Liver (tissue), 3 donors: ENCODE measurements around the gene PAXX.

ENCODE experiments used
- EGR1 ChIP-seq, 2 donors: IDR thresholded peaks; 2 replicates each; pipeline ENCODE4 v1.6.1; 2016 to 2018; ENCODE audit warnings: antibody characterized with exemption in 2 of 2, low read depth in 2 of 2
- GABPA ChIP-seq, 2 donors: IDR thresholded peaks in 1 of 2; conservative IDR thresholded peaks in 1 of 2; 2 replicates each; pipeline ENCODE4 v1.6.1; 2016; ENCODE audit warnings: antibody characterized with exemption in 2 of 2, mild to moderate bottlenecking in 1 of 2, moderate library complexity in 1 of 2
- JUND ChIP-seq, 2 donors: IDR thresholded peaks; 2 replicates each; pipeline ENCODE4 v1.6.1; 2016; ENCODE audit warnings: antibody characterized with exemption in 2 of 2
- NR2F2 ChIP-seq: IDR thresholded peaks from 2 replicates; pipeline ENCODE4 v1.6.1; 2016; ENCODE audit warnings: antibody characterized with exemption
- RAD21 ChIP-seq, 2 donors: IDR thresholded peaks; 2 replicates each; pipeline ENCODE4 v1.6.1; 2016; ENCODE audit warnings: antibody characterized with exemption in 2 of 2, mild to moderate bottlenecking in 2 of 2
- RXRA ChIP-seq, 2 donors: IDR thresholded peaks; 2 replicates each; pipeline ENCODE4 v1.6.1; 2017 to 2018; ENCODE audit warnings: antibody characterized with exemption in 2 of 2, mild to moderate bottlenecking in 1 of 2
- SP1 ChIP-seq: IDR thresholded peaks from 2 replicates; pipeline ENCODE4 v1.6.1; 2018; ENCODE audit warnings: antibody characterized with exemption, mild to moderate bottlenecking
- TAF1 ChIP-seq: conservative IDR thresholded peaks from 2 replicates; pipeline ENCODE4 v1.6.1; 2016; ENCODE audit warnings: antibody characterized with exemption, mild to moderate bottlenecking
- YY1 ChIP-seq: IDR thresholded peaks from 2 replicates; pipeline ENCODE4 v1.6.1; 2016; ENCODE audit warnings: antibody characterized with exemption, mild to moderate bottlenecking
- TF ChIP-seq, protein P1 (sequence below): fragments of 150-350 bp; IDR thresholded peaks from 2 replicates; pipeline ENCODE4 v1.5.1; 2017; ENCODE audit warnings: improper control_type of control experiment, low read depth, low read length; ENCODE audit not compliant: missing input control
- TF ChIP-seq, protein P2 (sequence below): IDR thresholded peaks from 2 replicates; pipeline ENCODE4 v1.6.1; 2016; ENCODE audit warnings: antibody characterized with exemption, mild to moderate bottlenecking
- TF ChIP-seq, protein P3 (sequence below): IDR thresholded peaks from 2 replicates; pipeline ENCODE4 v1.6.1; 2016; ENCODE audit warnings: antibody characterized with exemption
- TF ChIP-seq, protein P4 (sequence below): IDR thresholded peaks from 2 replicates; pipeline ENCODE4 v1.6.1; 2016; ENCODE audit warnings: antibody characterized with exemption
- donor health status: healthy.
- donor health status: healthy.

DNA sequence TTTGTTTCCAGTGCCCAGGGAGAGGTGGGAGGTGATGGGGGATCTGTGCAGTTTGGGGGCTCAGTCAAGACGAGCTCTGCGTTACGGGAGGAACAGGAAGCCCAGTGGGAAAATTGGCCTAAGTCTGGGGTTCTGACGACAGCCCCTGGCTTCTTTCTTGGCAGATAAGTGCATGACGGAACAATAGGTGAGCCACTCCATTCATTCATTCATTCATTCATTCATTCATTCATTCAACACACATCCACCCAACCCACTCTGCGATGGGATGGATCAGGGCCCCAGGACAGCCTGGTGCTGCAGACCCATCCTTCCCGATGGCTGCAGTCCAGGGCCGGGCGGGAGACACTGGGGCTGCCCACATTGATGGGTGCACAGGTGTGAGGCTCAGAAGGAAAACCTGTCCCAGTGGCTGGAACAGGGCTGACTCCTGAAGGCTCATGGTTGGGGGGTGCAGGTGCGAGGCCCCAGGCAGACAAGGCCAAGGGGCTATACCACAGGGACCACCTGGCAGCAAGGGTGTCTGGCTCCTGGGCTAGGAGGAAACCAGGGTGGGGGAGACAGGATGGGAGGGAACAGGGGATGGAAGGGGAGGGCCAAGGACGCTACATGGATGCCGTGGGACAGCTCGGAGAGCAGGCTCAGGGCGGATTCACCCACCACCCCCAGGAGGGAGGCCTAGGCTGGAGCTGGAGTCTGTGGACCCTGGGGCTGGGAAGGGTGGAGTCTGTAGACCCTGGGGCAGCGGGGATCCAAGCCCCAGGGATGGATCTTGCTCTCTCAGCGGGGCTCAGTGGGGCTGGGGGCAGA, 11.3 kb upstream of the PAXX start:
- TF ChIP-seq, protein P1, sequence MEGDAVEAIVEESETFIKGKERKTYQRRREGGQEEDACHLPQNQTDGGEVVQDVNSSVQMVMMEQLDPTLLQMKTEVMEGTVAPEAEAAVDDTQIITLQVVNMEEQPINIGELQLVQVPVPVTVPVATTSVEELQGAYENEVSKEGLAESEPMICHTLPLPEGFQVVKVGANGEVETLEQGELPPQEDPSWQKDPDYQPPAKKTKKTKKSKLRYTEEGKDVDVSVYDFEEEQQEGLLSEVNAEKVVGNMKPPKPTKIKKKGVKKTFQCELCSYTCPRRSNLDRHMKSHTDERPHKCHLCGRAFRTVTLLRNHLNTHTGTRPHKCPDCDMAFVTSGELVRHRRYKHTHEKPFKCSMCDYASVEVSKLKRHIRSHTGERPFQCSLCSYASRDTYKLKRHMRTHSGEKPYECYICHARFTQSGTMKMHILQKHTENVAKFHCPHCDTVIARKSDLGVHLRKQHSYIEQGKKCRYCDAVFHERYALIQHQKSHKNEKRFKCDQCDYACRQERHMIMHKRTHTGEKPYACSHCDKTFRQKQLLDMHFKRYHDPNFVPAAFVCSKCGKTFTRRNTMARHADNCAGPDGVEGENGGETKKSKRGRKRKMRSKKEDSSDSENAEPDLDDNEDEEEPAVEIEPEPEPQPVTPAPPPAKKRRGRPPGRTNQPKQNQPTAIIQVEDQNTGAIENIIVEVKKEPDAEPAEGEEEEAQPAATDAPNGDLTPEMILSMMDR: no peak
- no peak for TF ChIP-seq TAF1
- TF ChIP-seq GABPA (IDR thresholded peaks at IDR 0.05 in 1 of 2, conservative IDR thresholded peaks at IDR 0.05 in 1 of 2): no peak
- no peak for TF ChIP-seq YY1
- no peak for TF ChIP-seq SP1
- no peak for TF ChIP-seq EGR1 (IDR thresholded peaks at IDR 0.05; ENCODE audit: low read depth in 2 of 2)
- TF ChIP-seq, protein P2, sequence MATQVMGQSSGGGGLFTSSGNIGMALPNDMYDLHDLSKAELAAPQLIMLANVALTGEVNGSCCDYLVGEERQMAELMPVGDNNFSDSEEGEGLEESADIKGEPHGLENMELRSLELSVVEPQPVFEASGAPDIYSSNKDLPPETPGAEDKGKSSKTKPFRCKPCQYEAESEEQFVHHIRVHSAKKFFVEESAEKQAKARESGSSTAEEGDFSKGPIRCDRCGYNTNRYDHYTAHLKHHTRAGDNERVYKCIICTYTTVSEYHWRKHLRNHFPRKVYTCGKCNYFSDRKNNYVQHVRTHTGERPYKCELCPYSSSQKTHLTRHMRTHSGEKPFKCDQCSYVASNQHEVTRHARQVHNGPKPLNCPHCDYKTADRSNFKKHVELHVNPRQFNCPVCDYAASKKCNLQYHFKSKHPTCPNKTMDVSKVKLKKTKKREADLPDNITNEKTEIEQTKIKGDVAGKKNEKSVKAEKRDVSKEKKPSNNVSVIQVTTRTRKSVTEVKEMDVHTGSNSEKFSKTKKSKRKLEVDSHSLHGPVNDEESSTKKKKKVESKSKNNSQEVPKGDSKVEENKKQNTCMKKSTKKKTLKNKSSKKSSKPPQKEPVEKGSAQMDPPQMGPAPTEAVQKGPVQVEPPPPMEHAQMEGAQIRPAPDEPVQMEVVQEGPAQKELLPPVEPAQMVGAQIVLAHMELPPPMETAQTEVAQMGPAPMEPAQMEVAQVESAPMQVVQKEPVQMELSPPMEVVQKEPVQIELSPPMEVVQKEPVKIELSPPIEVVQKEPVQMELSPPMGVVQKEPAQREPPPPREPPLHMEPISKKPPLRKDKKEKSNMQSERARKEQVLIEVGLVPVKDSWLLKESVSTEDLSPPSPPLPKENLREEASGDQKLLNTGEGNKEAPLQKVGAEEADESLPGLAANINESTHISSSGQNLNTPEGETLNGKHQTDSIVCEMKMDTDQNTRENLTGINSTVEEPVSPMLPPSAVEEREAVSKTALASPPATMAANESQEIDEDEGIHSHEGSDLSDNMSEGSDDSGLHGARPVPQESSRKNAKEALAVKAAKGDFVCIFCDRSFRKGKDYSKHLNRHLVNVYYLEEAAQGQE: no peak
- no peak for TF ChIP-seq RXRA (IDR thresholded peaks at IDR 0.05)
- TF ChIP-seq, protein P3, sequence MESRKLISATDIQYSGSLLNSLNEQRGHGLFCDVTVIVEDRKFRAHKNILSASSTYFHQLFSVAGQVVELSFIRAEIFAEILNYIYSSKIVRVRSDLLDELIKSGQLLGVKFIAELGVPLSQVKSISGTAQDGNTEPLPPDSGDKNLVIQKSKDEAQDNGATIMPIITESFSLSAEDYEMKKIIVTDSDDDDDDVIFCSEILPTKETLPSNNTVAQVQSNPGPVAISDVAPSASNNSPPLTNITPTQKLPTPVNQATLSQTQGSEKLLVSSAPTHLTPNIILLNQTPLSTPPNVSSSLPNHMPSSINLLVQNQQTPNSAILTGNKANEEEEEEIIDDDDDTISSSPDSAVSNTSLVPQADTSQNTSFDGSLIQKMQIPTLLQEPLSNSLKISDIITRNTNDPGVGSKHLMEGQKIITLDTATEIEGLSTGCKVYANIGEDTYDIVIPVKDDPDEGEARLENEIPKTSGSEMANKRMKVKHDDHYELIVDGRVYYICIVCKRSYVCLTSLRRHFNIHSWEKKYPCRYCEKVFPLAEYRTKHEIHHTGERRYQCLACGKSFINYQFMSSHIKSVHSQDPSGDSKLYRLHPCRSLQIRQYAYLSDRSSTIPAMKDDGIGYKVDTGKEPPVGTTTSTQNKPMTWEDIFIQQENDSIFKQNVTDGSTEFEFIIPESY: no peak
- TF ChIP-seq JUND (IDR thresholded peaks at IDR 0.05): no peak
- no peak for TF ChIP-seq NR2F2
- TF ChIP-seq RAD21 (IDR thresholded peaks at IDR 0.05): no peak
- TF ChIP-seq, protein P4, sequence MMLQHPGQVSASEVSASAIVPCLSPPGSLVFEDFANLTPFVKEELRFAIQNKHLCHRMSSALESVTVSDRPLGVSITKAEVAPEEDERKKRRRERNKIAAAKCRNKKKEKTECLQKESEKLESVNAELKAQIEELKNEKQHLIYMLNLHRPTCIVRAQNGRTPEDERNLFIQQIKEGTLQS: no peak
